H1 (cell line): Measurements from ENCODE around the gene AGBL1. TPM values are rescaled to one million over a fixed set of nuclear protein-coding genes. Genes with fewer than 3 reads are reported as not detected.

Experiments used
- CTCF ChIA-PET: fragments of 300-600 bp; sonication (Branson Sonifier 250); formaldehyde crosslinking; loops from one replicate; lab custom pipeline; 2021; ENCODE audit not compliant: partially characterized antibody; lab: Charles Lee
- POLR2A ChIA-PET: fragments of 300-600 bp; sonication (Branson Sonifier 250); formaldehyde crosslinking; loops from one replicate; lab custom pipeline; 2021; ENCODE audit warnings: inconsistent platforms; ENCODE audit not compliant: partially characterized antibody; lab: Charles Lee
- DNase-seq, 2 experiments: peaks; one replicate each; pipeline versions ENCODE4 v3.0.0 to v3.0.0-alpha.2; 2010 to 2022; ENCODE audit warnings: low spot score in 2 of 2, low read depth in 1 of 2, mixed read lengths in 1 of 2
- FAIRE-seq: peaks from 2 replicates; lab custom pipeline; 2011; peaks lifted over from hg19 to GRCh38; lab: Jason Lieb, UNC
- H2AFZ ChIP-seq: 2 replicates; pipeline ENCODE4 v1.8.1; 2012; ENCODE audit warnings: low read length, inconsistent platforms
- H2AK5ac ChIP-seq: 2 replicates; pipeline ENCODE4 v1.6.1; 2013; ENCODE audit warnings: low read depth, low read length
- H2BK120ac ChIP-seq: replicated peaks from 2 replicates; pipeline ENCODE3; 2013; ENCODE audit warnings: low read depth, low read length, inconsistent platforms
- H2BK12ac ChIP-seq: 2 replicates; pipeline ENCODE4 v1.6.1; 2013; ENCODE audit warnings: low read depth, low read length
- H2BK15ac ChIP-seq: 2 replicates; pipeline ENCODE4 v1.6.1; 2013; ENCODE audit warnings: low read length
- H2BK20ac ChIP-seq: 2 replicates; pipeline ENCODE4 v1.6.1; 2013; ENCODE audit warnings: low read length
- H2BK5ac ChIP-seq: 2 replicates; pipeline ENCODE4 v1.6.1; 2013; ENCODE audit warnings: low read depth, low read length
- H3K14ac ChIP-seq: 2 replicates; pipeline ENCODE4 v1.6.1; 2013; ENCODE audit warnings: inconsistent platforms; ENCODE audit not compliant: insufficient read length
- H3K18ac ChIP-seq: 2 replicates; pipeline ENCODE4 v1.6.1; 2013; ENCODE audit warnings: low read length; ENCODE audit errors: extremely low read depth
- H3K23ac ChIP-seq: 2 replicates; pipeline ENCODE4 v1.6.1; 2013; ENCODE audit warnings: inconsistent platforms; ENCODE audit not compliant: insufficient read length
- H3K23me2 ChIP-seq: 2 replicates; pipeline ENCODE4 v1.6.1; 2013; ENCODE audit warnings: low read depth, low read length
- H3K27ac ChIP-seq: 2 replicates; pipeline ENCODE4 v1.6.1; 2011; ENCODE audit warnings: low read depth, low read length, inconsistent platforms
- H3K27me3 ChIP-seq, 4 experiments: replicated peaks in 1 of 4; 1 replicate in 1 of 4; 2 replicates in 3 of 4; pipeline versions ENCODE4 v1.6.1 to v1.8.1; 2011 to 2013; ENCODE audit warnings: low read length in 3 of 4, mild to moderate bottlenecking in 3 of 4, inconsistent platforms in 2 of 4, mixed read lengths in 2 of 4, moderate library complexity in 1 of 4; ENCODE audit not compliant: control insufficient read depth in 3 of 4, insufficient read depth in 3 of 4; ENCODE audit errors: extremely low read depth in 1 of 4
- H3K36me3 ChIP-seq, 4 experiments: 2 replicates each; pipeline versions ENCODE4 v1.6.1 to v1.8.1; 2011 to 2013; ENCODE audit warnings: mild to moderate bottlenecking in 4 of 4, low read length in 3 of 4, moderate library complexity in 2 of 4, control low read depth in 1 of 4, inconsistent platforms in 1 of 4; ENCODE audit not compliant: insufficient read depth in 4 of 4, control insufficient read depth in 2 of 4
- H3K4ac ChIP-seq: replicated peaks from 2 replicates; pipeline ENCODE3; 2013; ENCODE audit warnings: low read length, low read depth, mixed read lengths, inconsistent platforms; ENCODE audit not compliant: insufficient read length
- H3K4me1 ChIP-seq, 4 experiments: replicated peaks in 1 of 4; 1 replicate in 1 of 4; 2 replicates in 3 of 4; pipeline versions ENCODE4 v1.6.1 to v1.8.1; 2011 to 2013; ENCODE audit warnings: low read length in 3 of 4, inconsistent platforms in 2 of 4, mixed read lengths in 1 of 4; ENCODE audit not compliant: insufficient read depth in 4 of 4, control insufficient read depth in 3 of 4
- H3K4me2 ChIP-seq, 2 experiments: 2 replicates each; pipeline versions ENCODE4 v1.6.1 to v1.8.1; 2011 to 2013; ENCODE audit warnings: low read depth in 2 of 2, low read length in 2 of 2, control low read depth in 1 of 2, inconsistent platforms in 1 of 2, mild to moderate bottlenecking in 1 of 2; ENCODE audit not compliant: insufficient read depth in 1 of 2
- H3K4me3 ChIP-seq, 4 experiments: fragments of 200-600, 300-600 bp in 1 of 4; sonication (generic), shearing (Covaris generic), sonication (Bioruptor Twin) in 1 of 4; 2 replicates each; pipeline versions ENCODE4 v1.5.1 to v1.8.1; 2011 to 2016; ENCODE audit warnings: low read length in 4 of 4, low read depth in 3 of 4, control low read depth in 2 of 4, inconsistent platforms in 2 of 4, mild to moderate bottlenecking in 2 of 4, mixed read lengths in 1 of 4, moderate library complexity in 1 of 4; ENCODE audit not compliant: insufficient read depth in 2 of 4; ENCODE audit errors: extremely low read depth in 1 of 4
- H3K56ac ChIP-seq: replicated peaks from 2 replicates; pipeline ENCODE3; 2013; ENCODE audit warnings: low read depth, mild to moderate bottlenecking, mixed read lengths, low read length, inconsistent platforms; ENCODE audit not compliant: insufficient read length
- H3K79me1 ChIP-seq: 2 replicates; pipeline ENCODE4 v1.6.1; 2013; ENCODE audit warnings: low read depth, low read length, control low read depth
- H3K79me2 ChIP-seq, 2 experiments: 2 replicates each; pipeline versions ENCODE4 v1.6.1 to v1.8.1; 2012 to 2013; ENCODE audit warnings: low read length in 2 of 2, mild to moderate bottlenecking in 2 of 2, inconsistent platforms in 1 of 2; ENCODE audit not compliant: insufficient read depth in 2 of 2, control insufficient read depth in 1 of 2
- H3K9ac ChIP-seq, 4 experiments: replicated peaks in 1 of 4; 1 replicate in 1 of 4; 2 replicates in 3 of 4; pipeline versions ENCODE4 v1.6.1 to v1.8.1; 2011 to 2013; ENCODE audit warnings: low read depth in 3 of 4, low read length in 3 of 4, control low read depth in 2 of 4, mild to moderate bottlenecking in 2 of 4, moderate library complexity in 2 of 4, inconsistent platforms in 1 of 4; ENCODE audit errors: extremely low read depth in 1 of 4
- H3K9me3 ChIP-seq, 2 experiments: 2 replicates each; pipeline versions ENCODE4 v1.6.1 to v1.8.1; 2012 to 2013; ENCODE audit warnings: mild to moderate bottlenecking in 2 of 2, moderate library complexity in 2 of 2, control low read depth in 1 of 2, inconsistent platforms in 1 of 2, low read depth in 1 of 2, low read length in 1 of 2, mixed read lengths in 1 of 2; ENCODE audit not compliant: insufficient read depth in 2 of 2
- H4K20me1 ChIP-seq, 2 experiments: replicated peaks in 1 of 2; 2 replicates each; pipeline versions ENCODE3 to v1.8.1; 2011 to 2013; ENCODE audit warnings: inconsistent platforms in 2 of 2, low read length in 2 of 2, mild to moderate bottlenecking in 1 of 2; ENCODE audit not compliant: insufficient read depth in 2 of 2, control insufficient read depth in 1 of 2
- H4K5ac ChIP-seq: 2 replicates; pipeline ENCODE4 v1.6.1; 2013; ENCODE audit warnings: low read length, low read depth, mixed read lengths, inconsistent platforms; ENCODE audit not compliant: insufficient read length
- H4K8ac ChIP-seq: 2 replicates; pipeline ENCODE4 v1.8.0; 2013; ENCODE audit warnings: mild to moderate bottlenecking, moderate library complexity, low read length, inconsistent platforms; ENCODE audit not compliant: insufficient read depth; ENCODE audit errors: extremely low read depth
- H4K91ac ChIP-seq: replicated peaks from 2 replicates; pipeline ENCODE3; 2013; ENCODE audit warnings: low read length, mixed read lengths, inconsistent platforms; ENCODE audit not compliant: insufficient read length
- CBX5 ChIP-seq: fragments of 300-800, 300-1000 bp; sonication (generic); IDR thresholded peaks from 2 replicates; pipeline ENCODE4 v1.7.1; 2016; ENCODE audit warnings: antibody characterized with exemption, low read length, low read depth
- CBX8 ChIP-seq: fragments of 300-800, 300-1000 bp; sonication (generic); IDR thresholded peaks from 2 replicates; pipeline ENCODE4 v1.7.1; 2016; ENCODE audit warnings: low read depth, low read length, borderline replicate concordance
- MAFK ChIP-seq: IDR thresholded peaks from 2 replicates; pipeline ENCODE4 v1.6.1; 2012; ENCODE audit warnings: low read depth, mild to moderate bottlenecking, improper control_type of control experiment, low read length
- NANOG ChIP-seq: IDR thresholded peaks from 2 replicates; pipeline ENCODE4 v1.6.1; 2011; ENCODE audit warnings: low read length, low read depth, mild to moderate bottlenecking, inconsistent platforms; ENCODE audit not compliant: insufficient read depth, poor library complexity, severe bottlenecking
- NRF1 ChIP-seq: IDR thresholded peaks from 2 replicates; pipeline ENCODE4 v1.6.1; 2011; ENCODE audit warnings: mild to moderate bottlenecking, low read depth, low read length, improper control_type of control experiment
- SIX5 ChIP-seq: IDR thresholded peaks from 2 replicates; pipeline ENCODE4 v1.6.1; 2011; ENCODE audit warnings: mild to moderate bottlenecking, low read depth, low read length
- TCF12 ChIP-seq: IDR thresholded peaks from 2 replicates; pipeline ENCODE4 v1.6.1; 2011; ENCODE audit warnings: low read depth, mild to moderate bottlenecking, low read length
- TEAD4 ChIP-seq: IDR thresholded peaks from 2 replicates; pipeline ENCODE4 v1.6.1; 2012; ENCODE audit warnings: low read depth, low read length, inconsistent platforms, mixed read lengths
- WGBS, 2 experiments: shearing (Covaris generic) in 1 of 2; methylation state at CpG; one replicate each; pipeline versions ENCODE4 v1.1.6 to v1.1.7; 2013 to 2015; ENCODE audit warnings: low lambda C conversion rate in 2 of 2, mixed read lengths in 2 of 2, inconsistent platforms in 1 of 2, low coverage in 1 of 2, missing lambda C conversion rate in 1 of 2; ENCODE audit not compliant: insufficient replicate concordance in 2 of 2, insufficient coverage in 1 of 2, insufficient read length in 1 of 2; ENCODE audit errors: extremely low coverage in 1 of 2, missing lambda C conversion rate in 1 of 2; 5-methylcytosine and 5-hydroxymethylcytosine counted together
- polyA plus RNA-seq, 7 experiments: library from polyadenylated mRNA; depleted of rRNA in 3 of 7; stranded (reverse) in 5 of 7; unstranded in 2 of 7; fragments of >200 nt in 5 of 7; fragments of 200-250 nt in 2 of 7; gene quantifications; 1 replicate in 5 of 7; 2 replicates in 1 of 7; 4 replicates in 1 of 7; pipeline versions ENCODE4 v1.2.1 to v1.2.3, GENCODE V29; 2011 to 2013; ENCODE audit warnings: missing spikeins in 2 of 7, mixed read lengths in 2 of 7
- total RNA-seq: library from RNA; stranded (reverse); fragmentation: NEBNext Ultra II Directional; extraction: Animal tissue kit (Norgen Biotek cat#: 25700); gene quantifications from 2 replicates; pipeline ENCODE4 v1.2.1, GENCODE V29; 2021

The AGBL1 gene
- total and polyA plus RNA-seq, 2 of the 8 experiments (the other 6 are each of a cell fraction or from before 2014, with no cell fraction given): not detected

GRCh38 chr15:86042226-86042625 is 37.4 kb upstream of the AGBL1 start:
- Histone ChIP-seq H3K23me2 (no peaks in the 10 kb centered on the region), H2BK12ac (0 out of 2 replicates have a peak overlapping the region, but pooled peaks have one; percentile 17)

More at GRCh38 chr15:86042226-86042625, 37.4 kb upstream of the AGBL1 start:
- Histone ChIP-seq H3K9ac (no peak overlapping the region), H2BK5ac (no peak overlapping the region), H3K4ac (no peak overlapping the region), H3K23ac (no peak overlapping the region), H2BK120ac (no peak overlapping the region), H2AFZ (no peak overlapping the region; the same call in 1 of the 2 replicates), H3K36me3 (no peaks in the 10 kb centered on the region), H3K4me3 (no peak overlapping the region), H3K14ac (no peak overlapping the region), H3K27me3 (no peaks in the 10 kb centered on the region), H4K20me1 (no peaks in the 10 kb centered on the region), H3K9me3 (no peaks in the 10 kb centered on the region), H2BK15ac (no peak overlapping the region; the same call in 1 of the 2 replicates), H3K18ac (no peak overlapping the region), H3K56ac (no peak overlapping the region), H3K27ac (no peak overlapping the region), H3K79me1 (no peaks in the 10 kb centered on the region), H4K5ac (no peak overlapping the region), H3K4me1 (peaks cover 2 to 16% (median 7%) of the 10 kb centered on the region in 4 experiments; a peak in 5 of 7 replicates), H4K91ac (no peak overlapping the region), H3K79me2 (no peaks in the 10 kb centered on the region), H4K8ac (no peak overlapping the region), H2BK20ac (0 out of 2 replicates have a peak overlapping the region, but pooled peaks have one; percentile 80), H3K4me2 (no peak overlapping the region; a peak in 1 of 4 replicates), H2AK5ac (no peak overlapping the region)
- DNase-seq: no peak
- WGBS, 2 experiments: 100% methylated on average over 1 of the region's 1 CpG; no CpG with 5 or more reads in 1 of the 2 experiments
- FAIRE-seq: no peak
- ChIA-PET CTCF (interaction anchor here (0.6 to 2.3 kb wide), 5 partner anchors 10 to 582 kb away, joined by 3 to 9 read pairs (median 5); no protein-coding TSS in a partner anchor), POLR2A (no interaction called here)
- TF ChIP-seq MAFK (no peak), TEAD4 (no peak), CBX5 (no peak), NANOG (no peak), CBX8 (no peak), TCF12 (no peak), SIX5 (no peak), NRF1 (no peak)
